ENCODE data around the gene EML1.
A peak's percentile ranks its signal among the peaks of the same experiment; 100 is the strongest.

The EML1 gene

DNA sequence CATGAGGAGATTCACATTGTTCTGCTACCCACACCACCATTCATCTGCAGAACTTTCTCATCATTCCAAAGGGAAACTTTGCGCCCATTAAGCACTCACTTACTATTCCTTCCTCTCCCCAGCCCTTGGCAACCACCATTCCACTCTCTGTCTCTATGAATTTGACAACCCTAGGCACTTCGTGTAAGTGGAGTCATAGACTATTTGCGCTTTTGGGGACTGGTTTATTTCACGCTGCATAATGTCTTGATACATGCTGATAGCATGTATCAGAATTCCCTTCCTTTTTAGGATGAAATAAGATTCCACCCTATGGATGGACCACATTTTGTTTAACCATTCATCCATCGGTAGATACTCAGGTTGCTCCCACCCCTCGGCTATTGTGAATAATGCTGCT lies 4.5 kb upstream of the EML1 start:
- Histone ChIP-seq H3K27me3 (no peaks in the 10 kb centered on the region), H3K27ac (no peak overlapping the region), H3K36me3 (no peaks in the 10 kb centered on the region), H3K9me3 (no peaks in the 10 kb centered on the region), H3K4me1 (peaks cover 0 to 15% (median 7%) of the 10 kb centered on the region in 4 donors), H3K4me3 (no peak overlapping the region)
- TF ChIP-seq, protein P1, sequence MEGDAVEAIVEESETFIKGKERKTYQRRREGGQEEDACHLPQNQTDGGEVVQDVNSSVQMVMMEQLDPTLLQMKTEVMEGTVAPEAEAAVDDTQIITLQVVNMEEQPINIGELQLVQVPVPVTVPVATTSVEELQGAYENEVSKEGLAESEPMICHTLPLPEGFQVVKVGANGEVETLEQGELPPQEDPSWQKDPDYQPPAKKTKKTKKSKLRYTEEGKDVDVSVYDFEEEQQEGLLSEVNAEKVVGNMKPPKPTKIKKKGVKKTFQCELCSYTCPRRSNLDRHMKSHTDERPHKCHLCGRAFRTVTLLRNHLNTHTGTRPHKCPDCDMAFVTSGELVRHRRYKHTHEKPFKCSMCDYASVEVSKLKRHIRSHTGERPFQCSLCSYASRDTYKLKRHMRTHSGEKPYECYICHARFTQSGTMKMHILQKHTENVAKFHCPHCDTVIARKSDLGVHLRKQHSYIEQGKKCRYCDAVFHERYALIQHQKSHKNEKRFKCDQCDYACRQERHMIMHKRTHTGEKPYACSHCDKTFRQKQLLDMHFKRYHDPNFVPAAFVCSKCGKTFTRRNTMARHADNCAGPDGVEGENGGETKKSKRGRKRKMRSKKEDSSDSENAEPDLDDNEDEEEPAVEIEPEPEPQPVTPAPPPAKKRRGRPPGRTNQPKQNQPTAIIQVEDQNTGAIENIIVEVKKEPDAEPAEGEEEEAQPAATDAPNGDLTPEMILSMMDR (IDR thresholded peaks at IDR 0.05): no peak
- intact Hi-C loops (cut with DNase I; ENCODE audit: low total_unique reads): loop anchor here (10.0 kb wide), 1 partner anchor 104 kb away; the partner anchor contains the start of gene CYP46A1
- DNase-seq: no peak

DNA sequence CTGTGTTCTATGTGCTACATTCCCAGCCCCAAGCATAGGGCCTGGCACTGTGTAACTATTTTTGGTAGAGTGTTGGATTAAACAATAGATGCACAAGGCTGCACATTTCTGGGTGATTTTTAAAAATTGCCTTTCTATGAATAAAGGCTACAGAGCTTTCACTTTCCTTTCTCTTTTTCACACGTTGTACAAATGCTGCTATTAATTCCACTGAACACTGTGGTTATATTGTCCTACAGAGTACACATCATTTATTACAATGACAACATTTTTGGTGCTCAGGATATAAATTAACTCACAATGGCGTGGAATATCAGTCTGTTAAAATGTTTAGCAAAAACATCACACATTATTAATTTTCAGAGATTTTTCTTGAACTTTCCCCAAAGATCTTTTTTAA lies 3.6 kb upstream of the EML1 start:
- intact Hi-C loops (cut with DNase I; ENCODE audit: low total_unique reads): loop anchor here (10.0 kb wide), 1 partner anchor 105 kb away; the partner anchor contains the start of gene CYP46A1
- Histone ChIP-seq H3K4me1 (peaks cover 0 to 22% (median 13%) of the 10 kb centered on the region in 4 donors), H3K27ac (no peak overlapping the region), H3K4me3 (no peak overlapping the region), H3K36me3 (no peaks in the 10 kb centered on the region), H3K9me3 (no peaks in the 10 kb centered on the region), H3K27me3 (no peaks in the 10 kb centered on the region)
- TF ChIP-seq, protein P1 (IDR thresholded peaks at IDR 0.05): no peak
- no peak for DNase-seq

- no peak for DNase-seq
These were observed 2.8 kb upstream of the EML1 start for GRCh38 chr14:99790201-99790977.

GRCh38 chr14:99790978-99791376 lies 2.2 kb upstream of the EML1 start:
- peaks cover 0 to 24% (median 13%) of the 10 kb centered on the region in 4 donors for H3K4me1 ChIP-seq
- TF ChIP-seq, protein P1 (IDR thresholded peaks at IDR 0.05): no peak
- intact Hi-C loops (cut with DNase I; ENCODE audit: low total_unique reads): loop anchor here (5.0 kb wide), 1 partner anchor 54 kb away; no protein-coding TSS in a partner anchor
- no peaks in the 10 kb centered on the region for H3K9me3 ChIP-seq
- H3K36me3 ChIP-seq: no peaks in the 10 kb centered on the region
- peak overlapping the region in 1 of 2 donors; percentile 82 for H3K27ac ChIP-seq
- DNase-seq: no peak
- H3K27me3 ChIP-seq: no peaks in the 10 kb centered on the region
- no peak overlapping the region for H3K4me3 ChIP-seq

More at GRCh38 chr14:99790201-99790977, 2.8 kb upstream of the EML1 start:
- intact Hi-C loops (cut with DNase I; ENCODE audit: low total_unique reads): loop anchor here (5.0 kb wide), 1 partner anchor 53 kb away; no protein-coding TSS in a partner anchor
- Histone ChIP-seq H3K4me1 (peaks cover 0 to 24% (median 13%) of the 10 kb centered on the region in 4 donors), H3K9me3 (no peaks in the 10 kb centered on the region), H3K36me3 (no peaks in the 10 kb centered on the region), H3K27ac (no peak overlapping the region), H3K4me3 (no peak overlapping the region), H3K27me3 (no peaks in the 10 kb centered on the region)
- TF ChIP-seq, protein P1 (IDR thresholded peaks at IDR 0.05): no peak

DNA sequence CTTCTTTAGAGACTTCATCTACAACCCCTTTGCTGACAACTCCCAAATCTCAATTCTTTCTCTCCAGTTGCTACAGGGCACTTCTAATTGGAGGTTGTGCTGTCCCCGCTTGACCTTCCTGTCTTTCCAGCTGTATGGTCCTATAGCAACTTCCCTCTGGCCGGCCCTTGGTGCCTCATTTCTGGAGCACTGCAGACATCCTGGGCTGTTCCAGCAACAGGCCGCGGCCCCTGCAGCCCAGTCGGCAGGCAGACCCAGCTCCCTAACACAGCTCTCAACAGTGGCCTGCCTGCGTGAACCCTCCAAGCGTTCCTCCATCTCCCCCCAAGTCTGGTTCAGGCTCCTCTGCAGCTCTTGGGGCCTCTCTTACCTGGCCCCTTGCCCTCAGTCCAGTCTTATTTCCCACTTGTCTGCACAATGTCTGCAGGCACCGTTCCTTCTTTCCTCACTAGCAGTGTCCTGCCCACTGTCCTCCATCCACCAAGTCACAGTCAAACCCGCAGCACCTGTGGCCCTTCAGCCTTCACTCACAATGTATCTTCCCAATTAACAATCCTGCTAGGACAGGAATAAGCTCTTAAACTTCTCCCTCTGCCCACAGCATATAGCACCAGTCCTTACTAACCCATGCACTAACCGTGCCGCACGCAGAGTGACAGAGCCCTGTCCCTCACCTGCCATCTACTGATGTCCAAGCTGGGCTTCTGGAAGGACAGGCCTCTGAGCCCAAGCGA lies 1.6 kb upstream of the EML1 start:
- Histone ChIP-seq H3K4me3 (no peak overlapping the region), H3K4me1 (peaks cover 0 to 24% (median 13%) of the 10 kb centered on the region in 4 donors), H3K9me3 (no peaks in the 10 kb centered on the region), H3K36me3 (no peaks in the 10 kb centered on the region), H3K27ac (peak overlapping the region; percentile 29 to 82), H3K27me3 (no peaks in the 10 kb centered on the region)
- intact Hi-C loops (cut with DNase I; ENCODE audit: low total_unique reads): loop anchor here (5.0 kb wide), 1 partner anchor 54 kb away; no protein-coding TSS in a partner anchor
- DNase-seq: no peak
- TF ChIP-seq, protein P1 (IDR thresholded peaks at IDR 0.05): no peak

All from tibial artery (tissue), 4 donors.